ENCODE results near the gene CAMTA1. TPM values are rescaled to one million over a fixed set of nuclear protein-coding genes. Genes with fewer than 3 reads are reported as not detected.

Gene CAMTA1
- total RNA-seq, 1 donor, result 56.1 TPM

DNA sequence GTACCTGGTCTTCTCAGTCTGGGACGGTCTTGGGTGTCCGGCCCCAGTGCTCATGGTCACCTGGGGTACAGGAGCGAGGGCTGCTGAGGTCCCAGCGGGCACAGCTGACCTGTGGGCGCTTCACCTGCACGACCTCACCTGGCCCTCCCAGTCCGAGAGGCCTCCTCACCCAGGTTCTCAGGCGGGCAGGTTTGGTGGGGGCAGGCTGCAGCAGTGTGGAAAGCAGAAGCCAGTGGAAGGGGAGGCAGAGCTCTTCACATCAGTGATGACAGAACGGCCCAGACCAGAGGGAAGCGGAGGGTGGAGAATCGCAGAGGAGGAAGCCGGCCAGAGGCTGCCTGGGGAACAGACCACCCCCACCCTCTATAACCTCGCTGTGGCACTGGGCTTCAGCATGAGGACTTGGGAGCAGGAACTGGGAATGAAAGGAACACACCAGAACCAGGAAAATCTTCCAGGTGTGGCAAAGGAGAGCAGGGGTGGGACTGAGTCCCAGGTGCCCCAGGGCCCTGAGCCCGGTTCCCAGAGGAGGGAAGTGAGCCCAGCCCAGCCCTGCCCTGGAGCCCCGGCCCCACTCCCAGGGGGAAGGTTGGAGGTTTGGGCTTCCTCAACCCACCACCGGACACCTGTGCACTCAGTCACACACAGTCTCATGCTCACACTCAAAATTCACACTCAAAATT, 720.7 kb downstream of the CAMTA1 start:
- H3K4me3 ChIP-seq (ENCODE audit: low read depth, low read length), result no peak overlapping the region
- no peak for TF ChIP-seq CTCF (IDR thresholded peaks at IDR 0.05; ENCODE audit: insufficient read depth, low read depth, low read length)
- DNase-seq (ENCODE audit: low read depth), result no peak

GRCh38 chr1:7506454-7507284, 721.4 kb downstream of the CAMTA1 start:
- TF ChIP-seq CTCF (IDR thresholded peaks at IDR 0.05; ENCODE audit: insufficient read depth, low read depth, low read length), result no peak
- DNase-seq (ENCODE audit: low read depth), result no peak
- no peak overlapping the region for H3K4me3 ChIP-seq (ENCODE audit: low read depth, low read length)

DNA sequence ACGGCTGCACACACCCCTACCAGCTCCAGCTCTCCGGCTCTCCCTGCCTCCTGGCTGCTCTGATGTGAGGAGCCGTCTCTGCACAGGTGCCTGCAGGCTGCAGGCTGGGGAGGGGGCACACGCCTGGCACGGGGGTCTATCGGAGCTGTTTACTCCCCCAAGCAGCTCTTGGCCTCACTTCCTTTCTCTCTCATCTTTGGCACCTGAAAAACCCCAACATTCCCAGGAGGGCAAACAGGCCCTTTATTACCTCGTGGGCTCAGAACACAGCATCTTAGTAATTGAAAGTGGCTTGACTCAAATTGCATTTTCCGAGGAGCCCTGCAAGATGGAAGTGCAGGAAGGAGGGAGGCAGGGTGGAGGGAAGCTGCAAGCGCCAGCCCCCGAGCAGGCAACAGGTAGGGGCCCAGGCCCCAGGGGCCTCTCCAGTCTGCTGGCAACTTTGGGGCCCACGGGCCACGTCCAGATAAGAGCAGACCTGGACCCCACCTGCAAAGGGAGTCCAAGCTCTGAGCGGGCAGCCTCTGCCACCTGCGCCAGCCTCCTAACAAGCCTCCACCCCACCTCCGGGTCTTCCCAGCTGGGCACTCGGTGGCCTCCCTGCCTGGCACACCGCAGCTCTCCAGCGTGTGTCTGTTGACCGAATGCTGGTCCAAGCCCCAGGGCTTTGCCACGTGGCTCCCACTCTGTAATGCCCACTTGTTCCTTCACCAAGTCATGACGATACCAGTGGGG, 722.2 kb downstream of the CAMTA1 start:
- DNase-seq (ENCODE audit: low read depth), result no peak
- H3K4me3 ChIP-seq (ENCODE audit: low read depth, low read length), result no peak overlapping the region
- no peak for TF ChIP-seq CTCF (IDR thresholded peaks at IDR 0.05; ENCODE audit: insufficient read depth, low read depth, low read length)

GRCh38 chr1:7508052-7508933, 723.0 kb downstream of the CAMTA1 start:
- H3K4me3 ChIP-seq (ENCODE audit: low read depth, low read length), result no peak overlapping the region
- no peak for DNase-seq (ENCODE audit: low read depth)
- TF ChIP-seq CTCF (IDR thresholded peaks at IDR 0.05; ENCODE audit: insufficient read depth, low read depth, low read length), result no peak

DNA sequence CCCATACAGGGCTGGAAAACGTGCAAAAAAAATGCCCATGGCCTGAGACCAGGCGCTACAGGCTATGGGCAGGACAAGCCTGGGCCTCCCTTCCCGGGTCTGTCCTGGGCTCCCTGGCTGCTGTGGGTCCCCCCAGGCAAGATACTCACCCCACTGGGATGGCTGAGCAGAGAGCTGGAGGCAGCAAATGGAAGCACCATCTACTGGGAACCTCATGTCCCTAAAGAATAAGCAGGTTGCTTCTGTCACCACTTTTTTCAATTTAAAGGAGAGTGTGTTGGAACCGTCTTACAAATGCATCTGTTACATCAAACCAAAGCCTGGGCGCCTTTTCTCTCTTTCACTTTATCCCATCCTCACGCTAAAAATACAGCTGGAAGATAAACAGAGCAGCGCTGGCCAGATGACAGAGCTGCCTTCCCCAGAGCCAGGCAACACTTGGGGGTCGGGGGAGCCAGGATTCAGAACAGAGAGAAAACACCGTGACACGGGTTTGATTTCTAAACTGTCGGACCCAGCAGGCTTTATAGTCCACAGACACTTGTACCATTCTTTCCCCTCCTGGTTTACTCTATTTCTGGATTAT, 723.8 kb downstream of the CAMTA1 start:
- no peak for DNase-seq (ENCODE audit: low read depth)
- no peak overlapping the region for H3K4me3 ChIP-seq (ENCODE audit: low read depth, low read length)
- TF ChIP-seq CTCF (IDR thresholded peaks at IDR 0.05; ENCODE audit: insufficient read depth, low read depth, low read length), result no peak

DNA sequence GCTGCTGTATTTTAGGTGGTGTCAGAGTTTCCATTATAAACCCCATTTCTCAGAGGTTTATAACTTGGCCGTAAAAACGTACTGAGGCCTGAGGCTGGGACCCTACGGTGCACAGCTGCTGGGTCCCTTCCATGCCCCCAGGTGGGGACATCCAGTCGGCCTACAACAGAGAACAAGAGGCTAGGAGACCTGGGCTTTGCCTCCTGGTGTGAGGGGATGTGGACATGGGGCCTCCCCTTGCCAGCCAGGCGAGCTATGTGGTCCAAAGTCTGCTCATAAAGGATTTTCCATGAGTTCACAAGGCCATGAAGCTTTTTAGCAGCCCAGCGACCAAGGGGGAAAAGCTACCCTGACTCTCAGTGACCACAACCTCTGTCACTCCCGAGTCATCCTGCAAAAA, 724.3 kb downstream of the CAMTA1 start:
- no peak for TF ChIP-seq CTCF (IDR thresholded peaks at IDR 0.05; ENCODE audit: insufficient read depth, low read depth, low read length)
- no peak overlapping the region for H3K4me3 ChIP-seq (ENCODE audit: low read depth, low read length)
- DNase-seq (ENCODE audit: low read depth), result no peak

All from fibroblast of villous mesenchyme (primary cell).